Measurements from ENCODE around the gene OR51V1. TPM values are rescaled to one million over a fixed set of nuclear protein-coding genes. Genes with fewer than 3 reads are reported as not detected.

The OR51V1 gene
- total and polyA plus RNA-seq, 8 donors = not detected

DNA sequence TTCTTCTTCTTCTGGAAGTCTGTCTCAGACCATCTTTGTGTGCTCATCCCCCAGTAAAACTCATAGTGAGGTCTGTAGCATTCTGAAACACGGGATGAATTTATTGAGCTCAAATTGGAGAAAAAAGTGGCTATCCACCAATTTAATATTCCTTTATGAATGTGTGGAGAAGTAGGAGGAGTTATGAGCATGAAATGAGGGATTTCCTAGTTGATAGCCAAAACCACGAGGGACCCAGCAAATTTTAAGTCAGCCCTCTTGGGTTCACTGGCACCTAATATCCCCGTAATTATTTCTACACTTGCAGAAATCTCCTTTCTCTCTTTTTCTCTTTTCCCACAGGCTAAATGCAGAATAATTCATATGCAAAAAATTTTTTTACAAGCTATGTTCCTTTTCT lies 45.8 kb downstream of the OR51V1 start, which contains the start of gene OR52A1:
Gene OR52A1 (minus strand): TSS at position 101 of the 400 bp plus-strand sequence. CDS start 2,388 bp downstream, outside the sequence.
- Histone ChIP-seq H3K36me3 (no peaks in the 10 kb centered on the region), H3K9me3 (no peaks in the 10 kb centered on the region), H3K27ac (no peak within 1 kb of the TSS), H3K4me3 (no peak within 1 kb of the TSS), H3K4me1 (no peaks in the 10 kb centered on the region), H3K27me3 (peaks cover 0 to 3% (median 0%) of the 10 kb centered on the region in 3 donors)
- intact Hi-C loops (cut with DNase I; ENCODE audit: low total_unique reads) = no loop called here
- DNase-seq = no peak
- 62 to 78% (median 73%) methylated on average over 3 of the region's 3 CpGs for WGBS, 5 donors
- TF ChIP-seq EP300 (IDR thresholded peaks at IDR 0.05) = no peak
- TF ChIP-seq POLR2AphosphoS5 (IDR thresholded peaks at IDR 0.05) = no peak
- TF ChIP-seq, protein P1, sequence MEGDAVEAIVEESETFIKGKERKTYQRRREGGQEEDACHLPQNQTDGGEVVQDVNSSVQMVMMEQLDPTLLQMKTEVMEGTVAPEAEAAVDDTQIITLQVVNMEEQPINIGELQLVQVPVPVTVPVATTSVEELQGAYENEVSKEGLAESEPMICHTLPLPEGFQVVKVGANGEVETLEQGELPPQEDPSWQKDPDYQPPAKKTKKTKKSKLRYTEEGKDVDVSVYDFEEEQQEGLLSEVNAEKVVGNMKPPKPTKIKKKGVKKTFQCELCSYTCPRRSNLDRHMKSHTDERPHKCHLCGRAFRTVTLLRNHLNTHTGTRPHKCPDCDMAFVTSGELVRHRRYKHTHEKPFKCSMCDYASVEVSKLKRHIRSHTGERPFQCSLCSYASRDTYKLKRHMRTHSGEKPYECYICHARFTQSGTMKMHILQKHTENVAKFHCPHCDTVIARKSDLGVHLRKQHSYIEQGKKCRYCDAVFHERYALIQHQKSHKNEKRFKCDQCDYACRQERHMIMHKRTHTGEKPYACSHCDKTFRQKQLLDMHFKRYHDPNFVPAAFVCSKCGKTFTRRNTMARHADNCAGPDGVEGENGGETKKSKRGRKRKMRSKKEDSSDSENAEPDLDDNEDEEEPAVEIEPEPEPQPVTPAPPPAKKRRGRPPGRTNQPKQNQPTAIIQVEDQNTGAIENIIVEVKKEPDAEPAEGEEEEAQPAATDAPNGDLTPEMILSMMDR (IDR thresholded peaks at IDR 0.05) = no peak
- no peak for TF ChIP-seq POLR2A (IDR thresholded peaks at IDR 0.05)

DNA sequence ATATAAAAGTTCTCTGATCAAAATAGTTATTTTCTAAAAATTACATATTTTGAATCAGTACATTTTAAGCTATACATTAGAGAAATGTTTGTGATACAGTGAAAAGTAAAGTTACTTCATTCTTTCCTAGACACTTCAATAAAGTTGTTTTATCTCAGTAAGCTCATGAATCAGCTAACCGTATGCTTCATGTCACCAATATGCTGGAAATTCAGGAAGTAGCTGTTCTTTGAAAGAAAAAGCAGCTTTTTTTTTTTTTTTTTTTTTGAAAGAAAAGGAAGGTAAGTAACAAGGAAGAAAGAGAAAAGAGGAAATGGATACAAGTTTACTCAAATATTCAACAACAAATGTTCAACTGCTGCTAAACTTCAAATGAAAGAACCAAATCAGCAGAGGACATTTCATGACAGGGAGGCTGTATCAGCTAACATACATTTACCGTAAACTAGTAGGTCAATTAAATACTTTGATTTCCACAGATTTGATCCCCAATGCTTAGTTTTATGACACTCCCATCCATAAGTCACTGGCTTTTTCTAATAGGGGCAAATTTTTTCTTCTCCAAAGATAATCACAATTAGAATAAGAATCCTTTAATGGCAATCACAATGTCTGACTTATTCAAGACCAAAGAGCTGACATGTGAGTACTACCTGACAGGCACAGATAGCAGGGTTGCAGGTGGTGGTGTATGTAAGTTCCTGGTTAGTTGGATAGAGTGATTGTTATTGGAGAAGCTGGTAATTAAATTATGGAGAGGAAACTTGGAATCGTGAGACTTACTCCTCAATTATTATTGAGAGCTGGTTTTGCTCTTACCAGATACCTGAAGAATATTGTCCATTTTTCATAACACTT lies 46.7 kb downstream of the OR51V1 start:
- Histone ChIP-seq H3K27ac (no peak overlapping the region), H3K9me3 (no peaks in the 10 kb centered on the region), H3K4me3 (no peak overlapping the region), H3K36me3 (no peaks in the 10 kb centered on the region), H3K4me1 (no peaks in the 10 kb centered on the region), H3K27me3 (peaks cover 0 to 5% (median 0%) of the 10 kb centered on the region in 3 donors)
- WGBS, 5 donors = 57 to 69% (median 59%) methylated on average over 3 of the region's 3 CpGs
- no peak for DNase-seq
- TF ChIP-seq POLR2A (IDR thresholded peaks at IDR 0.05) = no peak
- intact Hi-C loops (cut with DNase I; ENCODE audit: low total_unique reads) = no loop called here

DNA sequence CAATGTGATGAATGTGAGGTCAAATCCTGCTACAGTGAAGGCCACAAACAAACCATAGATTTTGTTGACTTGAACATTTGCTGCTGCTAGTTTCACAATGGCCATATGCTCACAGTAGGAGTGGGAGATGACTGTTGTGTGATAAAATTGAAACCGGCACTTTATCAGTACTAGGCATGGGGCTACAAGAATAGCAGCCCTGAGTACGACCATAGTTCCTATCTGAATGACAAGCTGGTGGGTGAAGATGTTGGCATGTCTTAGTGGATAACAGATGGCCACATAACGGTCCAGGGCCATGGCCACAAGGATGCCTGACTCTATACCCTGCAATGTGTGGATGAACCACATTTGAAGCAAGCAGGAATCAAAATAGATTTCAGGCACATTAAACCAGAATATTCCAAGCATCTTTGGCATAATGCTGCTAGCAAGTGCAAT lies 48.7 kb downstream of the OR51V1 start:
- no peak overlapping the region for H3K4me3 ChIP-seq
- WGBS, 5 donors = 37 to 50% (median 48%) methylated on average over 3 of the region's 3 CpGs

More for the DNA sequence above, 48.7 kb downstream of the OR51V1 start:
- intact Hi-C loops (cut with DNase I; ENCODE audit: low total_unique reads) = no loop called here
- TF ChIP-seq POLR2AphosphoS5 (IDR thresholded peaks at IDR 0.05) = no peak
- TF ChIP-seq, protein P1 (IDR thresholded peaks at IDR 0.05) = no peak
- TF ChIP-seq POLR2A (IDR thresholded peaks at IDR 0.05) = no peak
- Histone ChIP-seq H3K9me3 (no peaks in the 10 kb centered on the region), H3K36me3 (no peaks in the 10 kb centered on the region), H3K27ac (no peak overlapping the region), H3K27me3 (peaks cover 0 to 5% (median 0%) of the 10 kb centered on the region in 3 donors), H3K4me1 (no peaks in the 10 kb centered on the region)
- DNase-seq = no peak

Other genes with a start within 250 kb of the OR51V1 start
- gene OR51A2, start 245.0 kb downstream of the OR51V1 start, total RNA-seq = not detected
- gene OR51A2, start 245.0 kb downstream of the OR51V1 start, polyA plus RNA-seq = not detected
- gene OR51L1, start 205.8 kb downstream of the OR51V1 start, total RNA-seq = not detected
- not detected for gene OR51L1, start 205.8 kb downstream of the OR51V1 start, polyA plus RNA-seq
- not detected for gene OR52J3, start 154.2 kb downstream of the OR51V1 start, total RNA-seq
- not detected for gene OR52J3, start 154.2 kb downstream of the OR51V1 start, polyA plus RNA-seq
- not detected for gene OR52E2, start 141.1 kb downstream of the OR51V1 start, total RNA-seq
- not detected for gene OR52E2, start 141.1 kb downstream of the OR51V1 start, polyA plus RNA-seq
- 1 to 10 TPM in 1 of 5 donors, not detected in 4; 2.6 TPM for gene OR52E1, start 131.1 kb downstream of the OR51V1 start, total RNA-seq
- gene OR52E1, start 131.1 kb downstream of the OR51V1 start, polyA plus RNA-seq = not detected
- under 1 TPM in 1 of 5 donors, not detected in 4; 0.18 TPM for gene OR52A5, start 62.3 kb downstream of the OR51V1 start, total RNA-seq
- not detected for gene OR52A5, start 62.3 kb downstream of the OR51V1 start, polyA plus RNA-seq
- not detected for gene OR52A1, start 45.9 kb downstream of the OR51V1 start, total RNA-seq
- not detected for gene OR52A1, start 45.9 kb downstream of the OR51V1 start, polyA plus RNA-seq
- gene HBB, start 26.4 kb upstream of the OR51V1 start, total RNA-seq = 1,000 to 10,000 TPM in 1 of 5 donors, 100 to 1,000 TPM in 1, 10 to 100 TPM in 1, 1 to 10 TPM in 2; 2.9 to 1,619 (median 29.5) TPM
- gene HBB, start 26.4 kb upstream of the OR51V1 start, polyA plus RNA-seq = 10 to 100 TPM in 2 of 3 donors, 1 to 10 TPM in 1; 3.1 to 15.1 (median 13.0) TPM
- gene HBD, start 33.8 kb upstream of the OR51V1 start, total RNA-seq = 1 to 10 TPM in 1 of 5 donors, not detected in 4; 4.8 TPM
- gene HBD, start 33.8 kb upstream of the OR51V1 start, polyA plus RNA-seq = under 1 TPM in 1 of 3 donors, not detected in 2; 0.20 TPM
- gene HBG1, start 49.2 kb upstream of the OR51V1 start, total RNA-seq = 1 to 10 TPM in 1 of 5 donors, not detected in 4; 6.2 TPM
- not detected for gene HBG1, start 49.2 kb upstream of the OR51V1 start, polyA plus RNA-seq
- 1,000 to 10,000 TPM in 1 of 5 donors, not detected in 4; 1,854 TPM for gene HBG2, start 54.1 kb upstream of the OR51V1 start, total RNA-seq
- gene HBG2, start 54.1 kb upstream of the OR51V1 start, polyA plus RNA-seq = under 1 TPM in 1 of 3 donors, not detected in 2; 0.75 TPM
- gene HBE1, start 69.3 kb upstream of the OR51V1 start, total RNA-seq = 1 to 10 TPM in 1 of 5 donors, not detected in 4; 1.3 TPM
- not detected for gene HBE1, start 69.3 kb upstream of the OR51V1 start, polyA plus RNA-seq
- gene OR51B4, start 101.3 kb upstream of the OR51V1 start, total RNA-seq = not detected
- gene OR51B4, start 101.3 kb upstream of the OR51V1 start, polyA plus RNA-seq = not detected
- under 1 TPM in 1 of 5 donors, not detected in 4; 0.92 TPM for gene OR51B2, start 123.6 kb upstream of the OR51V1 start, total RNA-seq
- gene OR51B2, start 123.6 kb upstream of the OR51V1 start, polyA plus RNA-seq = not detected
- 1 to 10 TPM in 1 of 5 donors, under 1 TPM in 1, not detected in 3; 0.92 to 1.2 TPM for gene OR51B5, start 142.8 kb upstream of the OR51V1 start, total RNA-seq
- not detected for gene OR51B5, start 142.8 kb upstream of the OR51V1 start, polyA plus RNA-seq
- gene OR51B6, start 150.8 kb upstream of the OR51V1 start, total RNA-seq = not detected
- not detected for gene OR51B6, start 150.8 kb upstream of the OR51V1 start, polyA plus RNA-seq
- not detected for gene OR51M1, start 183.1 kb upstream of the OR51V1 start, total RNA-seq
- not detected for gene OR51M1, start 183.1 kb upstream of the OR51V1 start, polyA plus RNA-seq
- not detected for gene OR51Q1, start 221.4 kb upstream of the OR51V1 start, total RNA-seq
- not detected for gene OR51Q1, start 221.4 kb upstream of the OR51V1 start, polyA plus RNA-seq
- gene OR51I1, start 240.8 kb upstream of the OR51V1 start, total RNA-seq = not detected
- gene OR51I1, start 240.8 kb upstream of the OR51V1 start, polyA plus RNA-seq = not detected
- gene OR51I2, start 248.6 kb upstream of the OR51V1 start, total RNA-seq = not detected
- gene OR51I2, start 248.6 kb upstream of the OR51V1 start, polyA plus RNA-seq = not detected